ENCODE data around the gene TGFBR1.

TGFBR1 gene

GRCh38 chr9:99109522-99109921 is 4.6 kb downstream of the TGFBR1 start:
- no peak for DNase-seq

GRCh38 chr9:99112750-99113413 is 8.0 kb downstream of the TGFBR1 start:
- DNase-seq: no peak

- no peak for DNase-seq
Observed at GRCh38 chr9:99113414-99114048, 8.6 kb downstream of the TGFBR1 start.

GRCh38 chr9:99114049-99114440 is 9.1 kb downstream of the TGFBR1 start:
- no peak for DNase-seq

GRCh38 chr9:99114846-99115500 is 10.1 kb downstream of the TGFBR1 start:
- DNase-seq: no peak

- DNase-seq: no peak
Observed at GRCh38 chr9:99116003-99116411, 11.1 kb downstream of the TGFBR1 start.

GRCh38 chr9:99118782-99119466 is 14.0 kb downstream of the TGFBR1 start:
- peak; percentile 23 for DNase-seq

- no peak for DNase-seq
Observed at GRCh38 chr9:99119976-99120655, 15.2 kb downstream of the TGFBR1 start.

GRCh38 chr9:99121604-99122003 is 16.7 kb downstream of the TGFBR1 start:
- no peak for DNase-seq

- no peak for DNase-seq
Observed at GRCh38 chr9:99124534-99125255, 19.8 kb downstream of the TGFBR1 start.

- DNase-seq: no peak
Observed at GRCh38 chr9:99125446-99125845, 20.5 kb downstream of the TGFBR1 start.

GRCh38 chr9:99126312-99126711 is 21.4 kb downstream of the TGFBR1 start:
- no peak for DNase-seq

GRCh38 chr9:99127356-99128132 is 22.6 kb downstream of the TGFBR1 start:
- no peak for DNase-seq

GRCh38 chr9:99128133-99128406 is 23.2 kb downstream of the TGFBR1 start:
- DNase-seq: no peak

- DNase-seq: no peak
Observed at GRCh38 chr9:99129091-99129490, 24.2 kb downstream of the TGFBR1 start.

- no peak for DNase-seq
Observed at GRCh38 chr9:99130069-99130468, 25.2 kb downstream of the TGFBR1 start.

GRCh38 chr9:99133145-99133544 is 28.2 kb downstream of the TGFBR1 start:
- no peak for DNase-seq

- no peak for DNase-seq
Observed at GRCh38 chr9:99134893-99135341, 30.0 kb downstream of the TGFBR1 start.

- DNase-seq: no peak
Observed at GRCh38 chr9:99135456-99135855, 30.5 kb downstream of the TGFBR1 start.

- no peak for DNase-seq
Observed at GRCh38 chr9:99137225-99137624, 32.3 kb downstream of the TGFBR1 start.

GRCh38 chr9:99137891-99138290 is 33.0 kb downstream of the TGFBR1 start:
- no peak for DNase-seq
